H9 (cell line): Measurements from ENCODE around the gene TCOF1. TPM values are rescaled to one million over a fixed set of nuclear protein-coding genes. Genes with fewer than 3 reads are reported as not detected.

ENCODE experiments used
- DNase-seq: peaks from one replicate; pipeline ENCODE4 v3.0.0-alpha.2; 2017
- H2AFZ ChIP-seq: one replicate; pipeline ENCODE4 v1.6.1; 2013; ENCODE audit warnings: mild to moderate bottlenecking, low read length, control low read depth, moderate library complexity
- H2AK5ac ChIP-seq: 2 replicates; pipeline ENCODE4 v1.6.1; 2013; ENCODE audit warnings: low read length, control low read depth, mixed read lengths; ENCODE audit not compliant: insufficient read length
- H2BK120ac ChIP-seq: one replicate; pipeline ENCODE4 v1.6.1; 2013; ENCODE audit warnings: low read depth, mild to moderate bottlenecking, low read length, control low read depth, inconsistent platforms; ENCODE audit not compliant: poor library complexity, severe bottlenecking
- H2BK12ac ChIP-seq: 2 replicates; pipeline ENCODE4 v1.6.1; 2013; ENCODE audit warnings: low read length, control low read depth, mixed read lengths, low read depth; ENCODE audit not compliant: insufficient read length
- H2BK15ac ChIP-seq: 2 replicates; pipeline ENCODE4 v1.6.1; 2013; ENCODE audit warnings: low read depth, low read length, control low read depth
- H2BK20ac ChIP-seq: one replicate; pipeline ENCODE4 v1.6.1; 2013; ENCODE audit warnings: low read depth, mild to moderate bottlenecking, low read length, control low read depth, inconsistent platforms; ENCODE audit not compliant: poor library complexity, severe bottlenecking
- H2BK5ac ChIP-seq: 2 replicates; pipeline ENCODE4 v1.6.1; 2013; ENCODE audit warnings: low read length, control low read depth, mixed read lengths; ENCODE audit not compliant: insufficient read length
- H3K14ac ChIP-seq: 2 replicates; pipeline ENCODE4 v1.6.1; 2013; ENCODE audit warnings: low read length, control low read depth; ENCODE audit not compliant: insufficient read depth
- H3K18ac ChIP-seq: 2 replicates; pipeline ENCODE4 v1.6.1; 2013; ENCODE audit warnings: low read depth, mild to moderate bottlenecking, mixed read lengths, low read length, control low read depth; ENCODE audit not compliant: insufficient read length
- H3K23ac ChIP-seq: 2 replicates; pipeline ENCODE4 v1.6.1; 2013; ENCODE audit warnings: low read length, control low read depth, mixed read lengths, low read depth; ENCODE audit not compliant: insufficient read length
- H3K23me2 ChIP-seq: 2 replicates; pipeline ENCODE4 v1.6.1; 2013; ENCODE audit warnings: low read depth, mild to moderate bottlenecking, mixed read lengths, low read length, control low read depth; ENCODE audit not compliant: insufficient read length, poor library complexity, severe bottlenecking
- H3K27ac ChIP-seq: 2 replicates; pipeline ENCODE4 v1.5.1; 2013; ENCODE audit warnings: low read length, control low read depth, mixed read lengths, low read depth; ENCODE audit not compliant: insufficient read length
- H3K27me3 ChIP-seq: 2 replicates; pipeline ENCODE4 v1.6.1; 2013; ENCODE audit warnings: low read length, control low read depth, inconsistent platforms; ENCODE audit not compliant: insufficient read depth
- H3K4ac ChIP-seq: 2 replicates; pipeline ENCODE4 v1.6.1; 2013; ENCODE audit warnings: low read depth, mild to moderate bottlenecking, control low read depth, inconsistent platforms, low read length, moderate library complexity
- H3K4me1 ChIP-seq: 2 replicates; pipeline ENCODE4 v1.6.1; 2013; ENCODE audit warnings: low read length, control low read depth, inconsistent platforms; ENCODE audit not compliant: insufficient read depth
- H3K4me2 ChIP-seq: 2 replicates; pipeline ENCODE4 v1.6.1; 2013; ENCODE audit warnings: low read length, control low read depth, mixed read lengths; ENCODE audit not compliant: insufficient read length, insufficient read depth
- H3K56ac ChIP-seq: 2 replicates; pipeline ENCODE4 v1.6.1; 2013; ENCODE audit warnings: low read depth, mild to moderate bottlenecking, mixed read lengths, low read length, control low read depth; ENCODE audit not compliant: insufficient read length
- H3K79me1 ChIP-seq: 2 replicates; pipeline ENCODE4 v1.6.1; 2013; ENCODE audit warnings: low read depth, mild to moderate bottlenecking, moderate library complexity, low read length, control low read depth, inconsistent platforms; ENCODE audit not compliant: insufficient read depth, poor library complexity, severe bottlenecking
- H3K79me2 ChIP-seq: 2 replicates; pipeline ENCODE4 v1.6.1; 2013; ENCODE audit warnings: low read length, control low read depth, inconsistent platforms; ENCODE audit not compliant: insufficient read depth
- H3K9ac ChIP-seq: 2 replicates; pipeline ENCODE4 v1.6.1; 2013; ENCODE audit warnings: low read length, control low read depth, mixed read lengths; ENCODE audit not compliant: insufficient read length; ENCODE audit errors: extremely low read depth
- H3K9me3 ChIP-seq: one replicate; pipeline ENCODE4 v1.6.1; 2013; ENCODE audit warnings: low read depth, low read length, inconsistent platforms; ENCODE audit not compliant: control insufficient read depth
- H3T11ph ChIP-seq: one replicate; pipeline ENCODE4 v1.6.1; 2013; ENCODE audit warnings: mild to moderate bottlenecking, low read length, control low read depth, inconsistent platforms
- H4K20me1 ChIP-seq: one replicate; pipeline ENCODE4 v1.6.1; 2013; ENCODE audit not compliant: control insufficient read depth, insufficient read length, insufficient read depth
- H4K5ac ChIP-seq: 2 replicates; pipeline ENCODE4 v1.6.1; 2013; ENCODE audit warnings: low read depth, mild to moderate bottlenecking, mixed read lengths, low read length, control low read depth; ENCODE audit not compliant: insufficient read length
- H4K8ac ChIP-seq: replicated peaks from 2 replicates; pipeline ENCODE4 v1.6.1; 2013; ENCODE audit warnings: low read length, control low read depth, mixed read lengths, low read depth; ENCODE audit not compliant: insufficient read length
- H4K91ac ChIP-seq: 2 replicates; pipeline ENCODE4 v1.6.1; 2013; ENCODE audit warnings: low read depth, mild to moderate bottlenecking, moderate library complexity, mixed read lengths, low read length, control low read depth; ENCODE audit not compliant: insufficient read length
- H3K27ac Mint-ChIP-seq, 3 experiments: 2 replicates in 2 of 3; 3 replicates in 1 of 3; pipeline ENCODE4 v1.8.0; 2020 to 2021; ENCODE audit warnings: mixed read lengths in 3 of 3, mild to moderate bottlenecking in 1 of 3, moderate library complexity in 1 of 3
- H3K27me3 Mint-ChIP-seq: 2 replicates; pipeline ENCODE4 v1.8.0; 2021; ENCODE audit warnings: low read depth, mild to moderate bottlenecking, moderate library complexity, mixed read lengths
- H3K36me3 Mint-ChIP-seq, 3 experiments: 2 replicates in 2 of 3; 3 replicates in 1 of 3; pipeline ENCODE4 v1.8.0; 2020 to 2021; ENCODE audit warnings: low read depth in 3 of 3, mixed read lengths in 3 of 3; ENCODE audit not compliant: insufficient read depth in 1 of 3
- H3K4me1 Mint-ChIP-seq, 2 experiments: 2 replicates each; pipeline ENCODE4 v1.8.0; 2020; ENCODE audit warnings: mixed read lengths in 2 of 2
- H3K4me3 Mint-ChIP-seq, 2 experiments: 2 replicates in 1 of 2; 3 replicates in 1 of 2; pipeline ENCODE4 v1.8.0; 2020 to 2021; ENCODE audit warnings: mild to moderate bottlenecking in 2 of 2, mixed read lengths in 2 of 2, moderate library complexity in 1 of 2
- H3K9me3 Mint-ChIP-seq, 2 experiments: 2 replicates in 1 of 2; 3 replicates in 1 of 2; pipeline ENCODE4 v1.8.0; 2020; ENCODE audit warnings: mild to moderate bottlenecking in 2 of 2, mixed read lengths in 2 of 2, moderate library complexity in 1 of 2
- WGBS: extraction: QIAGEN DNeasy Blood & Tissue Kit; methylation state at CpG from one replicate; pipeline ENCODE4 v1.1.7; 2013; ENCODE audit warnings: missing lambda C conversion rate, low lambda C conversion rate, mixed read lengths; ENCODE audit not compliant: insufficient read length; ENCODE audit errors: extremely low coverage; 5-methylcytosine and 5-hydroxymethylcytosine counted together
- total RNA-seq: library from RNA; stranded (reverse); gene quantifications from 2 replicates; pipeline ENCODE4 v1.2.1, GENCODE V29; 2021
- TF ChIP-seq, protein P1 (sequence below): fragments of 200-600 bp; sonication (generic); conservative IDR thresholded peaks from 3 replicates; pipeline ENCODE4 v1.8.0; 2021; ENCODE audit warnings: antibody characterized with exemption, mild to moderate bottlenecking

TCOF1 gene
- total RNA-seq, 1 experiment from 2014 or later: 128 TPM

DNA sequence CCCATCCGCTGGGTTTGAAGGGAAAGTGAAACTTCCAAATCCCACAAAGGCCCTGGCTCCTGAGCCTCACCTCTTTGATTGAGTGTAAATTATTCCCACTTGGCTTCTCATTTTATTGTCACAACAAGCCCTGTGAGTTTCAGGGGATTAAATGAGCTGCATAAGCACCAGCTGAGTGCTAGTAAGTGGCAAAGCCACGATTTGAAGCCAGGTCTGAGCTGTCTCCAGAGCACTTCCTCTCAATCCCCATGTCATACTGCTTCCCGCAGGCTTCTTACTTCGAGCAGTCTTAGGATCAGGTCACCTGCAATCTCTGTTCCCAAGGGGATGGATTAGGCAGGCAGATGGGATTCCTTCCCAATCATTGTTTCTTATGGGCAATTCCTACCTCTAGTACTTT lies 74.1 kb downstream of the TCOF1 start:
- H2BK5ac ChIP-seq: no peak overlapping the region
- TF ChIP-seq, protein P1, sequence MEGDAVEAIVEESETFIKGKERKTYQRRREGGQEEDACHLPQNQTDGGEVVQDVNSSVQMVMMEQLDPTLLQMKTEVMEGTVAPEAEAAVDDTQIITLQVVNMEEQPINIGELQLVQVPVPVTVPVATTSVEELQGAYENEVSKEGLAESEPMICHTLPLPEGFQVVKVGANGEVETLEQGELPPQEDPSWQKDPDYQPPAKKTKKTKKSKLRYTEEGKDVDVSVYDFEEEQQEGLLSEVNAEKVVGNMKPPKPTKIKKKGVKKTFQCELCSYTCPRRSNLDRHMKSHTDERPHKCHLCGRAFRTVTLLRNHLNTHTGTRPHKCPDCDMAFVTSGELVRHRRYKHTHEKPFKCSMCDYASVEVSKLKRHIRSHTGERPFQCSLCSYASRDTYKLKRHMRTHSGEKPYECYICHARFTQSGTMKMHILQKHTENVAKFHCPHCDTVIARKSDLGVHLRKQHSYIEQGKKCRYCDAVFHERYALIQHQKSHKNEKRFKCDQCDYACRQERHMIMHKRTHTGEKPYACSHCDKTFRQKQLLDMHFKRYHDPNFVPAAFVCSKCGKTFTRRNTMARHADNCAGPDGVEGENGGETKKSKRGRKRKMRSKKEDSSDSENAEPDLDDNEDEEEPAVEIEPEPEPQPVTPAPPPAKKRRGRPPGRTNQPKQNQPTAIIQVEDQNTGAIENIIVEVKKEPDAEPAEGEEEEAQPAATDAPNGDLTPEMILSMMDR: no peak
- H3K27ac ChIP-seq: no peak overlapping the region
- no peaks in the 10 kb centered on the region for H3K27me3 ChIP-seq
- no peak overlapping the region for H3K14ac ChIP-seq
- H3K4me2 ChIP-seq: no peak overlapping the region
- H2AFZ ChIP-seq: no peak overlapping the region
- H3K4me1 ChIP-seq: no peaks in the 10 kb centered on the region
- H3K18ac ChIP-seq: no peak overlapping the region
- no peak overlapping the region for H3K4ac ChIP-seq
- Mint-ChIP-seq H3K9me3 (no peaks in the 10 kb centered on the region), H3K4me1 (peaks cover 3 to 4% of the 10 kb centered on the region in 2 experiments), H3K36me3 (no peaks in the 10 kb centered on the region; a peak in 1 of 7 replicates), H3K27me3 (peaks cover 8% of the 10 kb centered on the region), H3K4me3 (no peak overlapping the region), H3K27ac (no peak overlapping the region)
- no peak overlapping the region for H3K56ac ChIP-seq
- no peak overlapping the region for H3T11ph ChIP-seq
- no peak overlapping the region for H3K23ac ChIP-seq
- no peaks in the 10 kb centered on the region for H4K20me1 ChIP-seq
- DNase-seq: no peak
- no peak overlapping the region for H4K91ac ChIP-seq
- H4K8ac ChIP-seq: no peak overlapping the region
- H4K5ac ChIP-seq: no peak overlapping the region
- no peak overlapping the region for H2AK5ac ChIP-seq
- no peak overlapping the region for H2BK20ac ChIP-seq
- H2BK12ac ChIP-seq: no peak overlapping the region
- no peak overlapping the region for H2BK120ac ChIP-seq
- H3K79me2 ChIP-seq: no peaks in the 10 kb centered on the region
- no peaks in the 10 kb centered on the region for H3K79me1 ChIP-seq
- whole genome bisulfite sequencing: no CpG with 5 or more reads among the region's 4 CpGs
- no peak overlapping the region for H2BK15ac ChIP-seq
- no peaks in the 10 kb centered on the region for H3K9me3 ChIP-seq
- no peaks in the 10 kb centered on the region for H3K23me2 ChIP-seq
- no peak overlapping the region for H3K9ac ChIP-seq
